Epithelial cell of proximal tubule (primary cell): ENCODE data around the gene NKIRAS1. TPM values are rescaled to one million over a fixed set of nuclear protein-coding genes. Genes with fewer than 3 reads are reported as not detected.

Experiments used
- DNase-seq: peaks from one replicate; pipeline ENCODE4 v3.0.0-alpha.2; 2011; ENCODE audit warnings: low read depth
- H3K4me3 ChIP-seq: 2 replicates; pipeline ENCODE4 v1.5.1; 2011; ENCODE audit warnings: low read depth, mild to moderate bottlenecking, low read length
- total RNA-seq: library from RNA; depleted of rRNA; stranded (reverse); fragments of >200 nt; gene quantifications from 2 replicates; pipeline ENCODE4 v1.2.3, GENCODE V29; 2015
- TF ChIP-seq, protein P1 (sequence below): conservative IDR thresholded peaks from 2 replicates; pipeline ENCODE4 v1.5.1; 2012; ENCODE audit warnings: low read depth, mild to moderate bottlenecking, low read length

The NKIRAS1 gene
- total RNA-seq, 1 donor from 2014 or later = 5.9 TPM

DNA sequence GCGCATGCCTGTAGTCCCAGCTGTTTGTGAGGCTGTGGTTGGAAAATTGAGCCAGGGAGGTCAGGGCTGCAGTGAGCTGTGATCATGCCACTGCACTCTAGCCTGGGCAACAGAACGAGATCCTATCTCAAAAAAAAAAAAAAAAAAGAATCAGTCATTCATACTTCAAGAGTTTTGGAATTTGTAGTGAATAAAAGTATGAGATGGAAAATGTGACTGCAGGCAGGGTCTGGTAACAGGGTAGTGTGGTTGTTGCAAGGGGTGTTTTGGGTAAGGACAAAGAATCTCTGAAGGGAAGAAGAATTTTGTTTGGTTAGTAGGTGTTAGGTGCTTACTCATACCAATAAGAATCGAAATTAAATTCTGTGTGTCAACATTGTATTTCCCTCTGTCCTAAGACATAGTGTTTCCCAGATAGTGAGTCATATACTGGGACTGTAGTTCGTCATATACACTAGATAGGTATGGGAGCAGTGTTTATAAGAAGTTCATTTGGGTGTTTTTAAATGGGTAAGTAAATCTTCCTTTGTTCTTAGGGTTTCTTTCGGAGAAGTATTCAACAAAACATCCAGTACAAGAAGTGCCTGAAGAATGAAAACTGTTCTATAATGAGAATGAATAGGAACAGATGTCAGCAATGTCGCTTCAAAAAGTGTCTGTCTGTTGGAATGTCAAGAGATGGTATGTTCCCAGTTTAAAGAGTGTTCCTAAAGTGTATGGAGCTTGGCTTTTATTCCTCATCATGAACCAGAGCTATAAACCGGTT lies 42.5 kb upstream of the NKIRAS1 start:
- DNase-seq = peak; percentile 85
- TF ChIP-seq, protein P1, sequence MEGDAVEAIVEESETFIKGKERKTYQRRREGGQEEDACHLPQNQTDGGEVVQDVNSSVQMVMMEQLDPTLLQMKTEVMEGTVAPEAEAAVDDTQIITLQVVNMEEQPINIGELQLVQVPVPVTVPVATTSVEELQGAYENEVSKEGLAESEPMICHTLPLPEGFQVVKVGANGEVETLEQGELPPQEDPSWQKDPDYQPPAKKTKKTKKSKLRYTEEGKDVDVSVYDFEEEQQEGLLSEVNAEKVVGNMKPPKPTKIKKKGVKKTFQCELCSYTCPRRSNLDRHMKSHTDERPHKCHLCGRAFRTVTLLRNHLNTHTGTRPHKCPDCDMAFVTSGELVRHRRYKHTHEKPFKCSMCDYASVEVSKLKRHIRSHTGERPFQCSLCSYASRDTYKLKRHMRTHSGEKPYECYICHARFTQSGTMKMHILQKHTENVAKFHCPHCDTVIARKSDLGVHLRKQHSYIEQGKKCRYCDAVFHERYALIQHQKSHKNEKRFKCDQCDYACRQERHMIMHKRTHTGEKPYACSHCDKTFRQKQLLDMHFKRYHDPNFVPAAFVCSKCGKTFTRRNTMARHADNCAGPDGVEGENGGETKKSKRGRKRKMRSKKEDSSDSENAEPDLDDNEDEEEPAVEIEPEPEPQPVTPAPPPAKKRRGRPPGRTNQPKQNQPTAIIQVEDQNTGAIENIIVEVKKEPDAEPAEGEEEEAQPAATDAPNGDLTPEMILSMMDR = no peak
- H3K4me3 ChIP-seq = no peak overlapping the region

DNA sequence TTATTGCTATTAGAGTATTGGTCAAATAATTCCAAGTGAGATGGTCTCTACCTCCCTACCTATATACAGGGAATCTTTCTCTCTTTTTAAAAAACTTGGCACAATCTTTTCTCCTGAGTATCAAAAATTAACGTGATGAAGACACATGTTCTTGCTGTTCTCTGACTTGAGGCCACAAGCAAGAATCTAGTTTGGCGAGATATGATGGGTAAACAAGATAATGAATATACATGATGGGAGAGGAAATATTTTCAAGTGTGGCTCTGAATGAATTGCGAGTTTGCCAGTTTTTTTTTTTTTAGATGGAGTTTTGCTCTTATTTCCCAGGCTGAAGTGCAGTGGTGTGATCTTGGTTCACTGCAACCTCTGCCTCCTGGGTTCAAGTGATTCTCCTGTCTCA lies 39.9 kb upstream of the NKIRAS1 start:
- TF ChIP-seq, protein P1 = no peak
- no peak overlapping the region for H3K4me3 ChIP-seq
- no peak for DNase-seq

DNA sequence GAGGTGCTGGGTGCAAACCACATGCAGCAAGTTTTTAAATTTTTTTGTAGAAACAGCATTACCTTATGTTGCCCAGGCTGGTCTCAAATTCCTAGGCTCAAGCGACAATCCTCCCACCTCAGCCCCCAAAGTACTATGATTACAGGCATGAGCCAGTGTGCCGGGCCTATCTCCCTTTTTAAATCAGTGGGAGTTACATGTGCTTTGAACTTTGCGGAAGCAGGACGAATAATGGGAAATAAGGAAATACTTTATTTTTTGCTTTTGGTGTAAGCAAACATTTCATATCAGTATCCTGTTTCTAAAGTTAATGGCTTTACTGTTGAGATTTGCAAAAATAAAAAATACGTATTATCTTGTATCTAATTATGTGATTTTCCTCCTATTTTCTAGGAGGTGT lies 37.4 kb upstream of the NKIRAS1 start:
- TF ChIP-seq, protein P1 = no peak

DNA sequence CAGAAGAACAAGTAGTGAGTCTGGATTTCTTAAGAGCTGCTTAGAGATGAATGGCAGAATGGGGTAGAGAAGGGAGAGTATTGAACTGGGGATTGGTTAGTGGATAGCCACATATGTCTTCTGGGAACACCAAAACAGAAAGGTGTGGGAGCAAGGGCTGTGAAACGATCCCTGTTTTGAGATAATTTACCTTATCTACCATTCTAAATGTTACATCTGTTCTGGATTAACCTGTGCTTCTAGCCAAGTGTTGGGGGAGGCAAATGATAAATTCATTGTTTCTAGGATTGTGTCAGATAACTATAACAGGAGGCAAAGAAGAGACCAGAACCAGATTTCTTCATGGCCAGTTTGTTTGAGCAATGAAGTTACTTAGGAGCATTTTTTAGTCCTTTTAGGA lies 36.7 kb upstream of the NKIRAS1 start:
- TF ChIP-seq, protein P1 = no peak
- H3K4me3 ChIP-seq = no peak overlapping the region
- no peak for DNase-seq

More for the DNA sequence above, 37.4 kb upstream of the NKIRAS1 start:
- no peak for DNase-seq
- no peak overlapping the region for H3K4me3 ChIP-seq

DNA sequence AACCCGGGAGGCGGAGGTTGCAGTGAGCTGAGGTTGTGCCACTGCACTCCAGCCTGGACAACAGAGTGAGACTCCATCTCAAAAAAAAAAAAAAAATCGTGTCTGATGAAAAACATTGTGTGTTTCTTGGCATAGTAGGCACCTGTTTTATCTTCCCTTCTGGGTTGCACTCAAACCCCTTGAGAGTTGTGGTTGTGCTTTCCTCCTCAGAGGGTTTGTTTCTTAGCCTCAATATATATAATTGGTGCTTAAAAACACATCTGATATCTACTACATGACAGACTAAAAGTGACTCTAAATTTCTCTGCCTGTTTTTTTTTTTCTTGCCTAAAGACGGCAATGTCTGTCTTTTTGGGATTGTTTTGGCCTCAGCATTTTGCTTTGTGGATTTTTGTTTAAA lies 35.9 kb upstream of the NKIRAS1 start:
- TF ChIP-seq, protein P1 = no peak
- H3K4me3 ChIP-seq = no peak overlapping the region
- DNase-seq = no peak

DNA sequence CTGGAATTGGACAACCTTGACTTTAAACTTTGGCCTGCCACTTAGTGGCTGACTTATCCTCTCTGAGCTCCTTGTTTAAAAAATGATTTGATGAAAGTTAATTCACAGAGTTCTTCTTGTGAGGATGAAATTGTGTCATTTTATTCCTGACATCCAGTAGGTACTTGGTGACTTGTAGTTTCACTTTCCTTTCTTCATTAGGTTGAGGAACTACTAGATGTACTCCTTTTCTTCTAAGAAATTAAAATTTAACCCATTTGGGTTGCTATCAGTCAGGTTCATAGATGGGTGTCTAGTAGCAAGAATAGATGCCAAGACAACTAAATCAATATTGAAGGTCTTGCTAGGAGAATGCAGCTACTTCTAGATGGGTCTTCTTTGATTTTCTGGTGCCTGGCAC lies 33.5 kb upstream of the NKIRAS1 start:
- TF ChIP-seq, protein P1 = no peak
- DNase-seq = no peak
- peak overlapping the region; percentile 26 for H3K4me3 ChIP-seq

DNA sequence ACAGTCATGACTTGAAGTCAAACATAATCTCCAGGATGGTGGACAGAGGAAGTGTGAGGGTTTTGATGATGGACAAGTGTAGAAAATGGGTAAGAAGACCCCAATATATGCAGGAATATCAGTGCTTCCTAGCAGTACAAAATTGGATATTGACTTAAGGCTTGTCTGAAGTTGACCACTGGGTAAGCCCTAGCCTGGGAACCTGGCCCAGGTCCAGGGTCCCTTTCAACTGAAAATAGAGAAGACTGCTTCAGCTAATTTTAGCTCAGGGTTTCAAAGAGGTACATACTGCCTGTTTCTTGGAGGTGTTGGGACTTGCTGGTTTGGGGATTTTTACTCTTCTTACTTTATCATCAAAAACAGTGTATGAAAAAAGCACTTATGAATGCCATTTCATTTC lies 33.0 kb upstream of the NKIRAS1 start:
- peak overlapping the region; percentile 26 for H3K4me3 ChIP-seq
- DNase-seq = no peak
- TF ChIP-seq, protein P1 = no peak
